Thyroid gland (tissue), 4 donors: ENCODE results near the gene ALPK3. TPM values are rescaled to one million over a fixed set of nuclear protein-coding genes. Genes with fewer than 3 reads are reported as not detected.

ENCODE experiments used
- DNase-seq, 2 donors: peaks; one replicate each; pipeline ENCODE4 v3.0.0-alpha.2; 2019
- H3K27ac ChIP-seq, 3 donors: fragments of 200-600 bp; sonication (generic); 1 replicate in 2 of 3; 2 replicates in 1 of 3; pipeline ENCODE4 v1.5.1; 2016 to 2019; ENCODE audit warnings: mild to moderate bottlenecking in 1 of 3, moderate library complexity in 1 of 3
- H3K27me3 ChIP-seq: fragments of 200-600 bp; sonication (generic); one replicate; pipeline ENCODE4 v1.5.1; 2019
- H3K36me3 ChIP-seq, 2 donors: fragments of 200-600 bp; sonication (generic); one replicate each; pipeline ENCODE4 v1.5.1; 2016 to 2019
- H3K4me1 ChIP-seq, 2 donors: fragments of 200-600 bp; sonication (generic); one replicate each; pipeline ENCODE4 v1.5.1; 2017 to 2019
- H3K4me3 ChIP-seq, 3 donors: fragments of 200-600 bp; sonication (generic); replicated peaks in 1 of 3; 1 replicate in 2 of 3; 2 replicates in 1 of 3; pipeline ENCODE4 v1.5.1; 2016; ENCODE audit warnings: mild to moderate bottlenecking in 1 of 3
- H3K9me3 ChIP-seq: fragments of 200-600 bp; sonication (generic); one replicate; pipeline ENCODE4 v1.5.1; 2017
- CTCF ChIP-seq, 6 experiments: fragments of 200-600 bp in 3 of 6; fragments of 450-650 bp in 3 of 6; sonication (generic) in 3 of 6; IDR thresholded peaks; one replicate each; pipeline ENCODE4 v1.5.1; 2016 to 2019; ENCODE audit warnings: antibody characterized with exemption in 6 of 6, mild to moderate bottlenecking in 2 of 6, inconsistent platforms in 1 of 6, moderate library complexity in 1 of 6
- POLR2A ChIP-seq, 2 donors: fragments of 450-650 bp; IDR thresholded peaks; one replicate each; pipeline ENCODE4 v1.6.1; 2017; ENCODE audit warnings: antibody characterized with exemption in 2 of 2, mild to moderate bottlenecking in 2 of 2, moderate library complexity in 1 of 2
- WGBS, 2 donors: methylation state at CpG; one replicate each; pipeline ENCODE4 v1.1.5; 2017; 5-methylcytosine and 5-hydroxymethylcytosine counted together
- intact Hi-C: fragments of 100-400 bp; cut with DNase I; formaldehyde crosslinking; loops from one replicate; pipeline ENCODE4 v1.15.1; 2023
- total RNA-seq, 4 donors: library from RNA; depleted of rRNA; stranded (reverse); fragments of >200 nt; gene quantifications; one replicate each; pipeline ENCODE4 v1.2.3, GENCODE V29; 2016

The ALPK3 gene
- total RNA-seq, 4 donors from 2014 or later = 5.8 to 10.4 (median 7.4) TPM

GRCh38 chr15:84903751-84904150 is 86.6 kb downstream of the ALPK3 start:
- intact Hi-C loops = no loop called here
- no peak for TF ChIP-seq POLR2A (IDR thresholded peaks at IDR 0.05)
- no peak for TF ChIP-seq CTCF (IDR thresholded peaks at IDR 0.05)
- no peak overlapping the region for H3K4me3 ChIP-seq
- peaks cover 0 to 18% of the 10 kb centered on the region in 2 donors for H3K4me1 ChIP-seq
- H3K36me3 ChIP-seq = no peaks in the 10 kb centered on the region
- no peaks in the 10 kb centered on the region for H3K9me3 ChIP-seq
- no peak for DNase-seq
- H3K27me3 ChIP-seq = no peaks in the 10 kb centered on the region
- H3K27ac ChIP-seq = no peak overlapping the region
- 76 to 89% methylated on average over 2 of the region's 2 CpGs for WGBS, 2 donors

- intact Hi-C loops = no loop called here
- peaks cover 0 to 19% of the 10 kb centered on the region in 2 donors for H3K4me1 ChIP-seq
- no peak for DNase-seq
- no peaks in the 10 kb centered on the region for H3K36me3 ChIP-seq
- TF ChIP-seq POLR2A (IDR thresholded peaks at IDR 0.05) (no peak), CTCF (IDR thresholded peaks at IDR 0.05) (no peak)
- H3K9me3 ChIP-seq = no peaks in the 10 kb centered on the region
- WGBS, 2 donors = 83% methylated on average over 2 of the region's 2 CpGs; no CpG with 5 or more reads in 1 of the 2 donors
- no peaks in the 10 kb centered on the region for H3K27me3 ChIP-seq
- no peak overlapping the region for H3K4me3 ChIP-seq
- no peak overlapping the region for H3K27ac ChIP-seq
Measured at GRCh38 chr15:84904419-84904818, 87.3 kb downstream of the ALPK3 start.

GRCh38 chr15:84905016-84905916 is 88.1 kb downstream of the ALPK3 start:
- H3K27ac ChIP-seq = no peak overlapping the region
- no peaks in the 10 kb centered on the region for H3K36me3 ChIP-seq
- no peaks in the 10 kb centered on the region for H3K9me3 ChIP-seq

GRCh38 chr15:84907731-84908130 is 90.6 kb downstream of the ALPK3 start:
- Histone ChIP-seq H3K4me3 (no peak overlapping the region), H3K4me1 (peaks cover 6 to 41% of the 10 kb centered on the region in 2 donors), H3K27me3 (no peaks in the 10 kb centered on the region), H3K9me3 (no peaks in the 10 kb centered on the region), H3K36me3 (no peaks in the 10 kb centered on the region), H3K27ac (no peak overlapping the region)
- no peak for DNase-seq
- TF ChIP-seq CTCF (IDR thresholded peaks at IDR 0.05) = no peak
- TF ChIP-seq POLR2A (IDR thresholded peaks at IDR 0.05) = no peak
- intact Hi-C loops = no loop called here
- WGBS, 2 donors = 93 to 96% methylated on average over 4 of the region's 4 CpGs

More at GRCh38 chr15:84905016-84905916, 88.1 kb downstream of the ALPK3 start:
- DNase-seq = no peak
- H3K27me3 ChIP-seq = no peaks in the 10 kb centered on the region
- no peak overlapping the region for H3K4me3 ChIP-seq
- intact Hi-C loops = no loop called here
- no peak for TF ChIP-seq POLR2A (IDR thresholded peaks at IDR 0.05)
- 91 to 94% methylated on average over 14 to 15 of the region's 15 CpGs for WGBS, 2 donors
- H3K4me1 ChIP-seq = peaks cover 0 to 19% of the 10 kb centered on the region in 2 donors

- H3K9me3 ChIP-seq = no peaks in the 10 kb centered on the region
- H3K27ac ChIP-seq = no peak overlapping the region
- peaks cover 6 to 49% of the 10 kb centered on the region in 2 donors for H3K4me1 ChIP-seq
- H3K36me3 ChIP-seq = no peaks in the 10 kb centered on the region
- 49 to 58% methylated on average over 13 of the region's 13 CpGs for WGBS, 2 donors
- no peak for TF ChIP-seq CTCF (IDR thresholded peaks at IDR 0.05)
- TF ChIP-seq POLR2A (IDR thresholded peaks at IDR 0.05) = no peak
- peak in 1 of 2 donors; percentile 26 for DNase-seq
- intact Hi-C loops = no loop called here
- H3K27me3 ChIP-seq = no peaks in the 10 kb centered on the region
- H3K4me3 ChIP-seq = no peak overlapping the region
Measured at GRCh38 chr15:84908564-84908963, 91.4 kb downstream of the ALPK3 start.
